COLO668 (cell line): Measurements from ENCODE around the gene ZP4.

ENCODE experiments used
- DNase-seq: peaks from one replicate; lab custom pipeline; 2025; ENCODE audit not compliant: unreplicated experiment; lab: John Stamatoyannopoulos, UW

ZP4 gene, protein sequence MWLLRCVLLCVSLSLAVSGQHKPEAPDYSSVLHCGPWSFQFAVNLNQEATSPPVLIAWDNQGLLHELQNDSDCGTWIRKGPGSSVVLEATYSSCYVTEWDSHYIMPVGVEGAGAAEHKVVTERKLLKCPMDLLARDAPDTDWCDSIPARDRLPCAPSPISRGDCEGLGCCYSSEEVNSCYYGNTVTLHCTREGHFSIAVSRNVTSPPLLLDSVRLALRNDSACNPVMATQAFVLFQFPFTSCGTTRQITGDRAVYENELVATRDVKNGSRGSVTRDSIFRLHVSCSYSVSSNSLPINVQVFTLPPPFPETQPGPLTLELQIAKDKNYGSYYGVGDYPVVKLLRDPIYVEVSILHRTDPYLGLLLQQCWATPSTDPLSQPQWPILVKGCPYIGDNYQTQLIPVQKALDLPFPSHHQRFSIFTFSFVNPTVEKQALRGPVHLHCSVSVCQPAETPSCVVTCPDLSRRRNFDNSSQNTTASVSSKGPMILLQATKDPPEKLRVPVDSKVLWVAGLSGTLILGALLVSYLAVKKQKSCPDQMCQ

DNA sequence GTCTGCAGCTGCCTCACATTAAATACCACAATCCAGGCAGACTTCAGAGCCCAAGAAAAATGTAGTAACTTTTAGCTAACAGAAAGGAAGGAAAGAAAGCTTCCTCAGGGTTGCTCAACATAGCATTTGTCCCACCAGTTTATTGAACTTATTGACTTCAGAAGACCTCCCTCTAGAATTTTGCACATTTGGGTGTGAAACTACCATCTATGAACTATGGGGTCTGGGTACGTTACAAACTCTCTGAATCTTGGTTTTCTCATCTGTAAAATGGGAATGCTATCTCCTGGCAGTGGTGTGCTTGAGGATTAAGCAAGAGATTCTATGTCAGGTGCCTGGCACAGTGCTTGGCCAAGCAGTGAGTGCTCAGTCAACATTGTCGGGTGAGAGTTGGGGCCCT, at the start of gene ZP4:
Gene ZP4, minus strand, starts transcription at position 101 of the 400 bp plus-strand sequence. CDS start 287 bp downstream, outside the sequence.
- no peak for DNase-seq

GRCh38 chr1:237938553-237938952, 47.8 kb upstream of the ZP4 start:
- no peak for DNase-seq

DNA sequence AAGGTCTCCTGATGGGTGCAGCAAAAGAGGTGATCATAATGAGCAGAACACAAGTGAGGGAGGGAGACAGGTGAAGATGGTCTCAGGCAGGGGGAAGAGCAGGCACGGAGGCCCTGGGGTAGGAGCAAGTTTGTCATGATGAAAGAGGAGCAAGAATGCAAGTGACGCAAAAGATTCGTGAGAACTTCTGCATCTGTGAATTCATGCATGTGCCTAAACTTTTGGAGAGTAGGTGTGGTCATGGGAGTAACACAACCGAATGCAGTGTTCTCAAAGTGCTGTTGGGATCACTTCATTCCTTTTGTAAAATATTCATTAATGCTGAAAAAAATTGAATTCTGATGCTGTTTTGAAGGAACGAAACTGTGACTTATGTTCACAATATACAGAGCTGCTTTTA, 47.3 kb upstream of the ZP4 start:
- no peak for DNase-seq

GRCh38 chr1:237932816-237933215, 42.1 kb upstream of the ZP4 start:
- no peak for DNase-seq

DNA sequence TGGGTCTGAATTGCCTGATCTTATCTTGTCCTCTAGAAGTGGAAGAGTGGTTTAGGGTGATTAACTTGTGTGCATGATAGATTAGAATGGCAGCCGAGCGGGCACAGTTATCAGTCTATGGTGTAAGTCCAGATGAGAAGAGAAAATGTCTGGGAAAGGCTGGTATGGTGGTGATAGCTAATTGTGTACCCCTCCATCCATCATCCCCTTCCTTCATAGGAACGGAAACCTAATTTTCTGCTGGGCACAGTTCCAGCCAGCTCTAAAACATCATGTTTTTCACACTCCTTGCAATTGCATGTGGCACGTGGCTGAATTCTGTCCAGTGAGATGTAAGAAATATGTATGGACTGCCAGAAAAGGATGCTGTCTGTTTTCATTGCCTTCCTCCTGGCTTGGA, 40.9 kb upstream of the ZP4 start:
- DNase-seq, result no peak

- DNase-seq, result no peak
Measured at GRCh38 chr1:237927198-237927597, 36.5 kb upstream of the ZP4 start.

- DNase-seq, result no peak
Measured at GRCh38 chr1:237921306-237921705, 30.6 kb upstream of the ZP4 start.

GRCh38 chr1:237913345-237913744, 22.6 kb upstream of the ZP4 start:
- no peak for DNase-seq

- DNase-seq, result no peak
Measured at GRCh38 chr1:237911911-237912310, 21.2 kb upstream of the ZP4 start.

GRCh38 chr1:237910834-237911233, 20.1 kb upstream of the ZP4 start:
- no peak for DNase-seq

DNA sequence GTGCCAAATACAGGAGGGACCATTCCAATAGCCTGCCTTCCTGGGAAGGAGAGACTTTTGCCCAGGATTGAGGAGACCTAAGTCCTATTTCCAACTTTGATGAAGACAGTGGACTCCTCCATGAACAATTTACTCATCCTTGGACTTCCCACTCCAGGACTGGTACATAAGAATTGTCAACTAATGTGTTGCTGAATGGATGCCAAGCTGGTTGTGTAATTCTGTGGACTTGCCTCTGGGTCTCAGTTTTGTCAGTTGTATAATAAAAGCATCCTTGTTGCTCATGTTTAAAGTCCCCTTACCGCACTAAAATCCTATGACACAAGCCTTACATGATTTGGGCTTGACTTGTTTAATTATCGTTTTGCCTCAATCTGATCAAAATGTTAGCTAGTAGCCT, 13.2 kb upstream of the ZP4 start:
- DNase-seq, result no peak

- no peak for DNase-seq
Measured at GRCh38 chr1:237902960-237903743, 12.4 kb upstream of the ZP4 start.

- no peak for DNase-seq
Measured at GRCh38 chr1:237901299-237901934, 10.7 kb upstream of the ZP4 start.

- no peak for DNase-seq
Measured at GRCh38 chr1:237895630-237896029, 4.9 kb upstream of the ZP4 start.

DNA sequence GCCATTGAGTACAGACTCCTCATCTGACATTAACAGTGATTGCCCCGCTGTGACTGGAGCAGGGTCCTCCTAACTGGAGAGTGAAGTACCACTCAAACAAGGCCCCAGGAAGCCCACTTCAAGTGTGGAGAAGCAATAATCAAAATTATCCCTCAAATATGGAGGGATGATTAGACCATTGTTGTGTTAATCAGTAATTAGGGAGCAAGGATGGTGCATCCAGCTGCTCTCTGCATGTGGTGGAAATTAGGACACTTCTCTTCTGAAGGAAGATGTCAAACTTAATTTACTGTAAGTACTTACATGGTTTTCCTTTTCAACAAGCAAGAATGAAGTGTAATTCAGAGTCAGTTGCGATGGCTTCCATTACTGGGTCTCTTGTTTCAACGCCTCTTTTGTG, 3.4 kb upstream of the ZP4 start:
- DNase-seq, result no peak

DNA sequence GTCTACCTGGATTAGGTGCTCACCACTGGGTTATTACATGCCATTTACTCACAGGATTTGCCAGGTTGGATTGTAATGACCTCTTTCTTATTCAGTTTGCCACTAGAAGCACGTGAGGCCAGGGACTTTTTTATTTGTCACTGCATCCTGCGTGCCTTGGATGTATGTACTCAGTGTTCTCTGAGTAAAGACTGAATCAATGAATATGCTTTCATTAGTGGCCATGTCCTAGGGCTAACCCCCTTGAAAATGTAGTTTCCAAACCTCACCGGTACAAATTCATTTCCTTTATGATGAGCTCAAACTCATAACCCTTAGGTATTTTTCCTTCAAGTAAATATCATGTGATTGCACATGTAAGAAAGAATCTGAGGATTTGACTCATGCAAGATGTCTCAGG, 1.3 kb upstream of the ZP4 start:
- DNase-seq, result no peak

DNA sequence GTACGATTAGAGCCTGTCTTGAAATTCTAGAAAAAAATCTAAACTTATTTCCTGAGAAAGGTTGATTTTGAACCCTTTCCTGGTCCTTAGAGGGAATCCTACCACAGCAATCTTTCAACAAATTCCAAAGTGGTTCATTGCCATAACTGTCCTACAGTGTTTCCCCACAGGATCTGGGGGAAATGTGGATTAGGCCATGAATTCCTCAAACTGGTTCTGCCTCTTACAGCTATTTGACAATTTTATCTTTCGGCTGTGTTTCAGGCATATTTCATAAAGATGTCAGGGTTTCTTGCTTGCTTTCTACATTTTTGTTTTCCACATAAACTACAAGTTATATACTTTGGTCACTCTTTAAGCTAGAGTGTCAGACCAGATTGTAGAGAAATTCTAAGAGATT, 544 bp upstream of the ZP4 start:
- no peak for DNase-seq

DNA sequence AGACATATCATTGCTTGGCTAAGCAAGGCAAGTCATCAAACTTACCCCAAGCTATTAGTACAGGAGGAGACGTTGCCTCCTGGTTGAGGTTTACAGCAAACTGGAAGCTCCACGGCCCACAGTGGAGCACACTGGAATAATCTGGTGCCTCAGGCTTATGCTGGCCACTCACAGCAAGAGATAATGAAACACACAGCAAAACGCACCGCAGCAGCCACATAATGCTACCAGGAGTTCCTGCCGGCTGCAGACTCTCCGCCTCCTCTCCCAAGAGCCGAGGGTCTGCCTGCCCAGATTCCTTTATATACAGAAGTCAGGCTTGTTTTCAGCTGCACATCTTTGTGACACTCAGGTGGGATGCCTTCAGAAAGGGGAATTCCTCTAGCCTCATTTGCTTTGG, 306 bp downstream of the ZP4 start:
- DNase-seq, result no peak

DNA sequence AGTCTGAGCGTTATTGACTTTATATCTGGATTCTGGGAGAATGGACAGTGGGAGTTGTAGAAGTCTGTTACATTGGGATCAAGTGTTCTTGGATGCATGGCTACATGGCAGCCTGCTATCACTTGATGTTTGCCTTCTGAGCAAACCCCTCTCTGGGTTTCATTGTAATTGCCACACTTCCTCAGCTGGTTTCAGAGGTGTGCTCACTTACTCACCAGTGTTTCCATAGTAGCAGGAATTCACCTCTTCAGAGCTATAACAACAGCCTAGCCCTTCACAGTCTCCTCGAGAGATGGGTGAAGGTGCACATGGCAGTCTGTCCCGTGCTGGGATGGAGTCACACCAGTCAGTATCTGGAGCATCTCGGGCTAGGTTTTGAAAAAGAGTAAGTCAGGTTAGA, 2.6 kb downstream of the ZP4 start:
- no peak for DNase-seq

GRCh38 chr1:237887542-237887941, 3.2 kb downstream of the ZP4 start:
- DNase-seq, result no peak

DNA sequence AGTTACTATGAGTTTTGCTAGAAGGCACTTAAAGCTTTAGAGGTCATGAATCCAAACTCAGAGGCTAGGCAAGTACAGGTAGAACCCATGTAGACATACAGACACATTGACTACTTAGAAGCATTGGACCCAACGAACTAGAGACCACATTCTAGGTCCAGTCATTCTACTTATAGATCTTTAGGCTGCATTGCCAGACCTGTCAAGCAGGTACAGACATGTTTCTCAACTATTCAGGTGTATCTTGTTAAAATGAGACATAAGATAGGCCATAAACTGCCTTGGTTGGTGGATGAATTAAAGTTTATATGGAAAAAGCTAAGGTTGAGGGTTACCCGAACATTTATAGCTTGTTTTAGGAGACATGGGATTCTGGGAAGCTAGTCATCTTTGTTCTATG, 6.5 kb downstream of the ZP4 start:
- no peak for DNase-seq

DNA sequence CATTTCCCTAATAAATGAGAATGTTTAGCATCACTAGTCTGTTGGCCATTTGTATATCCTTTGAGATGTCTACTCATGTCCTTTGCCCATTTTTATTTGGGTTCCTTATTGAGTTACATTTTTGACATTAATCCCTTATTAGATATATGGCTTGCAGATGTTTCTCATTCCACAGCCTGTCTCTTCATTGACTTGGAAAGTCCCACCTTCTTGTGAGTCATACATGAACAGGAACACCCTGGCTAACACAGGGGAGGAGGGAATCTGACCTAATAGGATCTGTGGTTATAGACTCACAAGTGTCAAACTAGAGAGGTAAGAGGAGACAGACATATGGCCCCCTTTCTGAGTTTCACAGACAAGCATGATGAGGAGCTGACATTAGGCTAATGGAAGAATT, 11.5 kb downstream of the ZP4 start:
- no peak for DNase-seq
